Fibroblast of pulmonary artery (primary cell): Measurements from ENCODE around the gene TIE1.

Source experiments
- DNase-seq: peaks from one replicate; pipeline ENCODE4 v3.0.0-alpha.2; 2010; ENCODE audit warnings: low read depth
- H3K4me3 ChIP-seq: replicated peaks from 2 replicates; pipeline ENCODE4 v1.5.1; 2011; ENCODE audit warnings: low read depth, mild to moderate bottlenecking, control low read depth, low read length, moderate library complexity
- TF ChIP-seq, protein P1 (sequence below): IDR thresholded peaks from 2 replicates; pipeline ENCODE4 v1.5.1; 2011; ENCODE audit warnings: mild to moderate bottlenecking, control low read depth, low read length, inconsistent platforms; ENCODE audit errors: missing control alignments

TIE1 gene

DNA sequence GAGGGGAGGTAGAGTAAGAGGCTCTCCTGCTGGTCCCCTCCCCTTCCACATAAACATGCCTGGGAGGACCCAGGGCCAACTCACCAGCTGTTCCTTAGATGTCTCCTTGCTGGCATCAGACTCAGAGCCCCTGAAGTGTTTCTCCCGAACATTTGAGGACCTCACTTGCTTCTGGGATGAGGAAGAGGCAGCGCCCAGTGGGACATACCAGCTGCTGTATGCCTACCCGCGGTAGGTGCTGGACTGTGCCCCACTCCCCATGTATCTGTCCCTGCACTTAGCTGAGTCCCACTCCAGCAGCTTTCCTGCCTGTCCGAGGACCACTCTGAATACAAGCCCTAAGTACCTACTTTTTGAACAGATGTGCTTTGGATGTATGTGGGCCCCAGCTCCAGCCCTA lies 37.2 kb downstream of the TIE1 start:
- H3K4me3 ChIP-seq = no peak overlapping the region
- TF ChIP-seq, protein P1, sequence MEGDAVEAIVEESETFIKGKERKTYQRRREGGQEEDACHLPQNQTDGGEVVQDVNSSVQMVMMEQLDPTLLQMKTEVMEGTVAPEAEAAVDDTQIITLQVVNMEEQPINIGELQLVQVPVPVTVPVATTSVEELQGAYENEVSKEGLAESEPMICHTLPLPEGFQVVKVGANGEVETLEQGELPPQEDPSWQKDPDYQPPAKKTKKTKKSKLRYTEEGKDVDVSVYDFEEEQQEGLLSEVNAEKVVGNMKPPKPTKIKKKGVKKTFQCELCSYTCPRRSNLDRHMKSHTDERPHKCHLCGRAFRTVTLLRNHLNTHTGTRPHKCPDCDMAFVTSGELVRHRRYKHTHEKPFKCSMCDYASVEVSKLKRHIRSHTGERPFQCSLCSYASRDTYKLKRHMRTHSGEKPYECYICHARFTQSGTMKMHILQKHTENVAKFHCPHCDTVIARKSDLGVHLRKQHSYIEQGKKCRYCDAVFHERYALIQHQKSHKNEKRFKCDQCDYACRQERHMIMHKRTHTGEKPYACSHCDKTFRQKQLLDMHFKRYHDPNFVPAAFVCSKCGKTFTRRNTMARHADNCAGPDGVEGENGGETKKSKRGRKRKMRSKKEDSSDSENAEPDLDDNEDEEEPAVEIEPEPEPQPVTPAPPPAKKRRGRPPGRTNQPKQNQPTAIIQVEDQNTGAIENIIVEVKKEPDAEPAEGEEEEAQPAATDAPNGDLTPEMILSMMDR = no peak
- DNase-seq = no peak

DNA sequence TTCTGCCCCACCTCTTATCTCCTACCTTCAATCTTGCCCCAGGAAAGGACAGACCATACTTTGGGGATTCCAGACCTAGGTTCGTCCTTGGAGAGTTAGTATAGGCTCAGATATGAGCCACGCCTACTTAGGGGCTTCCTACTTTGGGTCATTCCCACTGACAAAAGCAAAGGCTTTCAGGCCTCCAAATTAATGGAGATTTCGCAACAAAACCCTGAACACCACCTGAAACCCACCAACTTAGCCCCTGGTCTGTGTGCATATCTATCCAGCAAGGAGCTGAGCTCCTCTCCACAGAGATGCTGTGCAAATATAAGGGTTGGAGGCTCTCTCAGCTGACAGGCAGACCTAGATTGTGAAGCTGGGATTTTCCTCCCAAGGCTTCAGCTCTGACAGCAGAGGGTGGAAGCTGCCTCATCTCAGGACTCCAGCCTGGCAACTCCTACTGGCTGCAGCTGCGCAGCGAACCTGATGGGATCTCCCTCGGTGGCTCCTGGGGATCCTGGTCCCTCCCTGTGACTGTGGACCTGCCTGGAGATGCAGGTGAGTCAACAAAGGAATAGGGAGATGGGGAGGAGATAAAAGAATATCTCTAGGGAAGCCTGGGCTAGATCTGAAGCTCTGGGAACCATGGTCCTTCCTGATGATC lies 38.9 kb downstream of the TIE1 start:
- DNase-seq = no peak
- TF ChIP-seq, protein P1 = no peak
- no peak overlapping the region for H3K4me3 ChIP-seq

DNA sequence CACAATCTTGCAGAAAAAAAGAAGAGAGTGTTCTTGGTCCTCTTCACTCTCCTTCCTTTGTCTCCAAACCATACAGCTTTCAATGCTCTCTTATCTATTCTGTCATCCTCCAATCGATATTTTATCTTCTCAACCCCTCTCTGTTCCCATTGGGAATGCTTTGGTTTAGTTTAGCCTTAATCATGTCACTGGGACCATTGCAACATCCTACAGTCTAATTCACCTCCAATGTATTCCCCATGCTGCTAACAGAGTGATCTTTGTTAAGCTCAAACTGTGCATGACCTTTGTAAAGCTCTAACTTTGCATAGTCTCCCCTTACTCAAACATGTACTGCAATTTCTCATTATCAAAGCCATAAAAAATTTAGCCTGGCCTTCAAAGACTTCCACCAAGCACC lies 39.8 kb downstream of the TIE1 start:
- TF ChIP-seq, protein P1 = no peak
- no peak for DNase-seq
- no peak overlapping the region for H3K4me3 ChIP-seq

DNA sequence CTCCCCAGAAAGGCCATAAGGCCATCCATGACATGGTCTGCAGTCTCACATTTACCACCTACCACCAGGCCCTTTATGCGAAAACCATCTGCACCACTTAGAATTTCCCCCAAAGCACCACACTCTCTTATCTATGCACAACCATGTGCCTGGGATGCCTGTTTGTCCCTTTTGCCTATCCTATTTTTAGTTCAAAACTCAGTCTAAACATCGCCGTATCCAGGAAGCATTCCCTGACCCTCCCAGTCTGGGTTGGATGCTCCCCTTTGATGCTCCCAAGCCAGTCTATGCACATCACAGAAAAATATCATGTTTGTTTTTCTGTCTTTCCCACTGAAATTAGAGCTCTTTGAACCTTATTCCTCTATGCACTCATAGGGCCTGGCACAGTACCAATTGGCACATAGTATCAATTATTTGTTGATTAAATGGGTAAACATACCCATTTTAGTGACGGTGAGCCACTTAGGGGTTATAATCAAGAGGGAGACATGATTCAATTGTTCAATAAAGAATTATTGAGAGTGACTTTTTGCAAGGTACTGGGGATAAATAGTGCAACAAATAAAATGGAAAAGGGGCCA lies 43.6 kb downstream of the TIE1 start:
- TF ChIP-seq, protein P1 = no peak
- H3K4me3 ChIP-seq = no peak overlapping the region
- DNase-seq = no peak

DNA sequence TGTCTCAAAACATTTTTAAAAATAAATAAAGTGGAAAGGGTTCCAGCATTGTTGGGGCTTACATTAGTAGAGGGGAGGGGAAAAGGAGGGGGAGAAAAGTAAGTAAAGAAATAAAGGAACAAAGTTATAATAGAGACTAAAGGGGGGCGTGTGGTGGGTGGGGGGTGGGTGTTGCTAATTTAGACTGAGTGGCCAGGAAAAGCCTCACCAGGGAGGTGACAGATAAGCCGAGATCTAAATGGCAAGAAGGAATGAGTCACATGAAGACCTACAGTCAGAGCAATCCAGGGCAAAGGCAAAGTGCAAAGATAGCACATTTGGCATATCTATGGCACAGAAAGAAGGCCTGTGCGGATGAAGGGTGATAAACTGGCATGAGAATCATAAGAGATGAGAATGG lies 44.3 kb downstream of the TIE1 start:
- no peak overlapping the region for H3K4me3 ChIP-seq
- no peak for DNase-seq
- TF ChIP-seq, protein P1 = no peak

DNA sequence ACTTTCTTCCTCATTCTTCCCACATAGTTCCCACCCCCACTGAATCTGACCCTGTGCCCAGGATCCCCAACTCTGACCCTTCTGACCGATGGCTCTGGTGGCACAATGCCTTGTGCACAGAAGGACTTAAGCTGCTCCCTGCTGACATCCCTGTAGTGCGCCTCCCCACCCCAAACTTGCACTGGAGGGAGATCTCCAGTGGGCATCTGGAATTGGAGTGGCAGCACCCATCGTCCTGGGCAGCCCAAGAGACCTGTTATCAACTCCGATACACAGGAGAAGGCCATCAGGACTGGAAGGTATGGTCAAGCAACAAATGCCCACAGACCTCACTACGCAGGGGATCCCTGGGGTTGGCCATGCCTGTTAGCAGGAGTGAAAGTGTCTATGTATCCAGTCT lies 45.9 kb downstream of the TIE1 start:
- TF ChIP-seq, protein P1 = no peak
- no peak for DNase-seq
- no peak overlapping the region for H3K4me3 ChIP-seq

DNA sequence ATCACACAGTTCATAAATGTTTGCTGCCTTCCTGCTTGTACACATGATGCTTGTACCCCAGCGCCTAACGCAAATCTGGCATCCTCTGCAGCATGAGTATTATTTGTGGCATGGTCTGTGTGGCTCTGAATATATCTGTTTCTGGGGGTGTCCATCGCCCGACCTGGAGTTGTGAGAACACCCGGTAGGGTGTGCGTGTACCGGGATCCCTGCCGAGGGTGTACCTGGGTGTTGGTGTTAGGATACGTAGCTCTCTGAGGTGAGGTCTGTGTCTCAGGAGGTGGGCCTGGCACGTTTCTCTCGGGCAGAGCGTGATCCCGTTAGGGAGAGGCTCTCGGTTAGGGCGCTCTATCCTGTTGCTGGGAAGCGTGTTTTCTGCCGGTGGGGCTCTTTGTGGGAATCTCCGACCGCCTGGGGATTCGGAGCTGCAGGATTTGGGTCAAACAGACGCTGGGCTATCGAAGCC lies 47.6 kb downstream of the TIE1 start:
- TF ChIP-seq, protein P1 = no peak
- no peak for DNase-seq

More for the DNA sequence above, 47.6 kb downstream of the TIE1 start:
- H3K4me3 ChIP-seq = peak overlapping the region; percentile 53
